ENCODE data around the gene HS3ST3A1. TPM values are rescaled to one million over a fixed set of nuclear protein-coding genes. Genes with fewer than 3 reads are reported as not detected.
"Not testable (repeated sequence)": the region's sequence is repeated elsewhere in the genome, so short reads cannot be mapped to it uniquely, and the experiment has no call there.

The HS3ST3A1 gene
- total and polyA plus RNA-seq, 2 donors from 2014 or later: 1.2 to 2.2 TPM

DNA sequence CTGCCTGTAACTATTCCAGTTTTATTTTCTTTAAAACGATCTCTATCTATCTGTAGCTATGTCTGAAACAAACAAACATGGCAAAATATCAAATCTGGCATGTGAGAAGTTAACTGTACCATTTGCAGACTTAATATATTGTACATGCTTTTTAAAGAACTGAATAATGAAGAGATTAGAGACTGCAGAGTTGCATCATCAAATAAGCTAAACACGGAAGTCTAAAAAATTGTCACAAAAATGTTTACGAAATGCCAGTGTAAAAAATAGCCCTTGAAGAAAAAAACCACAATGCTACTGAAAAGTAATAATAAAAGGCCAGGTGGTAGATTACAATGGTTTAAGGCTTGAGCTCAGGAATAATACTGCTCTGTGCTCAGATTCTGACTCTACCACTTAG, 43.1 kb downstream of the HS3ST3A1 start:
- Histone ChIP-seq H3K9me3 (ENCODE audit: control insufficient read depth in 2 of 3, insufficient read depth in 1 of 3, low read length in 3 of 3) (no peaks in the 10 kb centered on the region), H3K27ac (ENCODE audit: low read depth in 2 of 2, low read length in 2 of 2) (no peak overlapping the region), H3K4me1 (ENCODE audit: control insufficient read depth in 2 of 3, insufficient read depth in 2 of 3, low read depth in 1 of 3, low read length in 3 of 3) (no peaks in the 10 kb centered on the region), H3K27me3 (ENCODE audit: control insufficient read depth, insufficient read depth, low read length) (no peaks in the 10 kb centered on the region), H3K9ac (ENCODE audit: low read length in 3 of 3) (no peak overlapping the region), H3K36me3 (ENCODE audit: control insufficient read depth in 2 of 3, insufficient read depth in 3 of 3, low read length in 3 of 3) (no peaks in the 10 kb centered on the region), H3K4me3 (ENCODE audit: low read length in 3 of 3) (no peak overlapping the region)
- DNase-seq: no peak
- FAIRE-seq: no peak
- intact Hi-C loops (cut with DNase I): no loop called here
- TF ChIP-seq, protein P1, sequence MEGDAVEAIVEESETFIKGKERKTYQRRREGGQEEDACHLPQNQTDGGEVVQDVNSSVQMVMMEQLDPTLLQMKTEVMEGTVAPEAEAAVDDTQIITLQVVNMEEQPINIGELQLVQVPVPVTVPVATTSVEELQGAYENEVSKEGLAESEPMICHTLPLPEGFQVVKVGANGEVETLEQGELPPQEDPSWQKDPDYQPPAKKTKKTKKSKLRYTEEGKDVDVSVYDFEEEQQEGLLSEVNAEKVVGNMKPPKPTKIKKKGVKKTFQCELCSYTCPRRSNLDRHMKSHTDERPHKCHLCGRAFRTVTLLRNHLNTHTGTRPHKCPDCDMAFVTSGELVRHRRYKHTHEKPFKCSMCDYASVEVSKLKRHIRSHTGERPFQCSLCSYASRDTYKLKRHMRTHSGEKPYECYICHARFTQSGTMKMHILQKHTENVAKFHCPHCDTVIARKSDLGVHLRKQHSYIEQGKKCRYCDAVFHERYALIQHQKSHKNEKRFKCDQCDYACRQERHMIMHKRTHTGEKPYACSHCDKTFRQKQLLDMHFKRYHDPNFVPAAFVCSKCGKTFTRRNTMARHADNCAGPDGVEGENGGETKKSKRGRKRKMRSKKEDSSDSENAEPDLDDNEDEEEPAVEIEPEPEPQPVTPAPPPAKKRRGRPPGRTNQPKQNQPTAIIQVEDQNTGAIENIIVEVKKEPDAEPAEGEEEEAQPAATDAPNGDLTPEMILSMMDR (IDR thresholded peaks at IDR 0.05; ENCODE audit: borderline replicate concordance, extremely low read depth, insufficient read depth): no peak

- Histone ChIP-seq H3K4me1 (ENCODE audit: control insufficient read depth in 2 of 3, insufficient read depth in 2 of 3, low read depth in 1 of 3, low read length in 3 of 3) (no peaks in the 10 kb centered on the region), H3K9me3 (ENCODE audit: control insufficient read depth in 2 of 3, insufficient read depth in 1 of 3, low read length in 3 of 3) (no peaks in the 10 kb centered on the region), H3K36me3 (ENCODE audit: control insufficient read depth in 2 of 3, insufficient read depth in 3 of 3, low read length in 3 of 3) (no peaks in the 10 kb centered on the region), H3K4me3 (ENCODE audit: low read length in 3 of 3) (no peak overlapping the region), H3K9ac (ENCODE audit: low read length in 3 of 3) (no peak overlapping the region), H3K27me3 (ENCODE audit: control insufficient read depth, insufficient read depth, low read length) (no peaks in the 10 kb centered on the region), H3K27ac (ENCODE audit: low read depth in 2 of 2, low read length in 2 of 2) (no peak overlapping the region)
- intact Hi-C loops (cut with DNase I): no loop called here
- FAIRE-seq (no peak), DNase-seq (no peak)
- TF ChIP-seq, protein P1 (IDR thresholded peaks at IDR 0.05; ENCODE audit: borderline replicate concordance, extremely low read depth, insufficient read depth): no peak
Measured at GRCh38 chr17:13557077-13557476, 44.7 kb downstream of the HS3ST3A1 start.

DNA sequence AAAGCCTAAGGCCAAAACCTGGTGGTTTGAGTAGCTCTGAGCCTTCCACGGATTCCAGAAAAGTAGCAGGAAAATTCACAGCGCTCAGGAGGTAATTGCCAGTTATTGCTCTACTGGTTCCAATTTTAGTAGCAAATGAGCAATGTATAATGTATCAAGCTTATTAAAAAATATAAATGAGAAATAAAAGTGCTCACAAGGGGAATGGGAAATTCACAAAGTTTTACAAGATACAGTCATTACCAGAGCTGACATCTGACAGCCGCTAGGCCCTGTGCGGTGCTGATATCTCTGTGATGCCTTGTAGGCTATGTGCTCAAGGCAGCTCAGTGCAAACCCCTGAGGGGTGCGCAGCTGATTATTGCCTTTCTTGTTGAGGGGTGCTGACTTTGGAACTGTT, 47.5 kb downstream of the HS3ST3A1 start:
- H3K4me1 ChIP-seq (ENCODE audit: control insufficient read depth in 2 of 3, insufficient read depth in 2 of 3, low read depth in 1 of 3, low read length in 3 of 3): no peaks in the 10 kb centered on the region
- H3K4me3 ChIP-seq (ENCODE audit: low read length in 3 of 3): no peak overlapping the region
- intact Hi-C loops (cut with DNase I): no loop called here
- H3K36me3 ChIP-seq (ENCODE audit: control insufficient read depth in 2 of 3, insufficient read depth in 3 of 3, low read length in 3 of 3): no peaks in the 10 kb centered on the region
- no peak for DNase-seq
- TF ChIP-seq, protein P1 (IDR thresholded peaks at IDR 0.05; ENCODE audit: borderline replicate concordance, extremely low read depth, insufficient read depth): no peak
- H3K27ac ChIP-seq (ENCODE audit: low read depth in 2 of 2, low read length in 2 of 2): no peak overlapping the region
- H3K27me3 ChIP-seq (ENCODE audit: control insufficient read depth, insufficient read depth, low read length): no peaks in the 10 kb centered on the region
- no peak for FAIRE-seq
- no peak overlapping the region for H3K9ac ChIP-seq (ENCODE audit: low read length in 3 of 3)
- no peaks in the 10 kb centered on the region for H3K9me3 ChIP-seq (ENCODE audit: control insufficient read depth in 2 of 3, insufficient read depth in 1 of 3, low read length in 3 of 3)

GRCh38 chr17:13550291-13550690, 51.4 kb downstream of the HS3ST3A1 start:
- no peaks in the 10 kb centered on the region for H3K4me1 ChIP-seq (ENCODE audit: control insufficient read depth in 2 of 3, insufficient read depth in 2 of 3, low read depth in 1 of 3, low read length in 3 of 3)
- H3K9ac ChIP-seq (ENCODE audit: low read length in 3 of 3): no peak overlapping the region
- no peak overlapping the region for H3K27ac ChIP-seq (ENCODE audit: low read depth in 2 of 2, low read length in 2 of 2)
- H3K27me3 ChIP-seq (ENCODE audit: control insufficient read depth, insufficient read depth, low read length): no peaks in the 10 kb centered on the region
- no peak for FAIRE-seq
- TF ChIP-seq, protein P1 (IDR thresholded peaks at IDR 0.05; ENCODE audit: borderline replicate concordance, extremely low read depth, insufficient read depth): no peak
- no peaks in the 10 kb centered on the region for H3K9me3 ChIP-seq (ENCODE audit: control insufficient read depth in 2 of 3, insufficient read depth in 1 of 3, low read length in 3 of 3)
- H3K4me3 ChIP-seq (ENCODE audit: low read length in 3 of 3): no peak overlapping the region
- H3K36me3 ChIP-seq (ENCODE audit: control insufficient read depth in 2 of 3, insufficient read depth in 3 of 3, low read length in 3 of 3): no peaks in the 10 kb centered on the region
- DNase-seq: no peak
- intact Hi-C loops (cut with DNase I): no loop called here

DNA sequence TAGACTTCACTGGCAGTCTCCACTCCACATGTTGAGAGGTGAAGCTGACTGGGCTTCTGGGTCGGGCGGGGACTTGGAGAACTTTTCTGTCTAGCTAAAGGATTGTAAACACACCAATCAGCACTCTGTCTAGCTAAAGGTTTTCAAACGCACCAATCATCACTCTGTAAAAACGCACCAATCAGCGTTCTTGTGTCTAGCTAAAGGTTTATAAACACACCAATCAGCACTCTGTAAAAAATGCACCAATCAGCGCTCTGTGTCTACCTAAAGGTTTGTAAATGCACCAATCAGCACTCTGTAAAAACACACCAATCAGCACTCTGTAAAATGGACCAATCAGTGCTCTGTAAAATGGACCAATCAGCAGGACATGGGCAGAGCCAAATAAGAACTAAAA, 53.2 kb downstream of the HS3ST3A1 start:
- H3K27me3 ChIP-seq (ENCODE audit: control insufficient read depth, insufficient read depth, low read length); H3K9me3 ChIP-seq (ENCODE audit: control insufficient read depth in 2 of 3, insufficient read depth in 1 of 3, low read length in 3 of 3); H3K4me1 ChIP-seq (ENCODE audit: control insufficient read depth in 2 of 3, insufficient read depth in 2 of 3, low read depth in 1 of 3, low read length in 3 of 3); H3K4me3 ChIP-seq (ENCODE audit: low read length in 3 of 3); H3K27ac ChIP-seq (ENCODE audit: low read depth in 2 of 2, low read length in 2 of 2); H3K9ac ChIP-seq (ENCODE audit: low read length in 3 of 3); DNase-seq; H3K36me3 ChIP-seq (ENCODE audit: control insufficient read depth in 2 of 3, insufficient read depth in 3 of 3, low read length in 3 of 3); intact Hi-C loops (cut with DNase I); FAIRE-seq: not testable (repeated sequence)
